Iris pigment epithelial cell (primary cell): ENCODE measurements around the gene MDFIC.
A peak's percentile ranks its signal among the peaks of the same experiment; 100 is the strongest.

Source experiments
- DNase-seq: peaks from one replicate; pipeline ENCODE4 v3.0.0-alpha.2; 2011; ENCODE audit warnings: low read depth

Gene MDFIC

DNA sequence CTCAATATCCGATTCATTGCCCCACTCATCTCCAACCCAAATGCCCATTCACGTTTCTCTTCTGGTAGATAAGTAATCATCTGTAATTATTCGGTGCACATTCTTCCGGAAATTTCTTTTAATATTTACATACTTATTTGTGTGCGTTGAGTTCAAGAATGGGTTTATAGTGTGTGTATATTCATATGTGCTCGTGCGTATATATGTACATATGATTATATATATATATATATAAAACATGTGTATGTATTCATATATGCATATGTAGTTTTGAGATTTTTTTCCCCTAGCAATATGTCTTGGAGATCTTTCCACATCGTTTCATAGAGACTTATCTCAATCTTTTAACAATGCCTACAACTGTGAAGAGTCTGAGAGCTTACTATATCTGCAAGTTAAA lies 118.2 kb downstream of the MDFIC start:
- no peak for DNase-seq

DNA sequence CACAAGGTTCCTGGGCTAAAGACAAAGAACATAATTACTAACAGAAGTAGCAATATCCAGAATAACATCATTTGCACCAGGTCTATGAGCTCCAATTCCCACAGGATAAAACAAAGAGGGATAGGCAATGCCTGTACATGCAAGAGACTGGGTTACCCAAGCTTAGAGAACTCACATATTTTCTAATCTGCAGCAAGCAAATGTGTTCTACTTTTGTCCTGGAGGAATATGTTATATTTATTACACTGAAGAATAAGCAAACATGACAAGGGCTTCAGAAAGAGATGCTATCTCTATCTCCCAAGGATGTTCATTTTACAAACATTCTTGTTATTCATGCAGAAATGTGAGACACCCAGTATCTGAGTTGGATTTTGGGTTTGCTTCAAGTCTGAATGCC lies 118.6 kb downstream of the MDFIC start:
- DNase-seq: no peak

- no peak for DNase-seq
Observed at GRCh38 chr7:115042596-115042995, 120.7 kb downstream of the MDFIC start.

DNA sequence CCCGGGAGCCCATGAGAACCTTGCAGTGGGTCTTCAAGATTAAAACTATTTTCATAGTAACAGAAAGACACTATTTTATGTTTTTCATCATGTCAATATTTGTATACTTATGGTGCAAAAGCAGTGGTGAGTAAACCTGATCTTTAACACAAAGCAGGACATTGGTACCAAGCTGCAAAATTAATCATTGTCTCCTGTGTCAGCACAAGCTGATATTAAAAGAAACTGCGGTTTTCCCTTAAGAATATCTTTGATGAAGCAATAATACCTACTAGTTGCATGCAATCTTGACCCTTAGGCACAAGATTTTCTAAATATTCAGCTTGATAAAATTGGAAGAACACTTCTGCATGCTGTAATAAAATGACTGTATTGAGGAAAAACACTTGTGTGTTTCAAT lies 121.7 kb downstream of the MDFIC start:
- no peak for DNase-seq

GRCh38 chr7:115044224-115044623 lies 122.3 kb downstream of the MDFIC start:
- no peak for DNase-seq

DNA sequence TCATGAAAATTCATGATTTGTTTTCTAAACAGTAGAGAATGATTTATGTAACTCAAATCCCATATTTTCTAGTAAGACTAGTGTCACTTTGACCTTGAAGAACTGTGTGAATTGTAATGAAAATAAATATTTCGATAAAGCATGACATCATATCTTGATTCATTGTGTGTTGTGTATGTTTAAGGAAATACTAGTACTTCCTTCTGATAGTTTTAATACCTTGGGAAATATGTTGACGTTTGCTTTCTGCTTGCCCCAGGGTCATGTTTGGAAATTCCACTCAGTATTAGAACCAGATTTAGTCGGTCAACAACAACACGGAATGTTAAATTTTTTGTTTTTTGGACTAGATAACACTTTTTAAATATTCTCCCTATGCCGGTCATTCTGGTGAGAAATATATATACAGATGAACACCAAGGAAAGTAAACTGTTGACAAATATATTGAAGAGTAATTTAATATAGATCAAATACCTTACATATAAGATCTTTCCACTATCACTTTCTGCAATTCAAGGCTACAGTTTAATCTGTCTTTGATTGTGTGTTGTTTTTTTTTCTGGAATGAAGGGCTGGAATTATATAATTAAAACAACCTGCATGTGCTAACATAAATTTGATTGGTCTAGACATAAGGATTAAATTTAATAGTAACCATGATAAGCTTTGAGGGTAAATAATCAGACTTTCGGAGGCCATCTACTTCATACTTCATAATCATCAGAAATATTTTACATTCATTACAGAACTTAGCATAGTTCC lies 126.2 kb downstream of the MDFIC start:
- peak; percentile 78 for DNase-seq

DNA sequence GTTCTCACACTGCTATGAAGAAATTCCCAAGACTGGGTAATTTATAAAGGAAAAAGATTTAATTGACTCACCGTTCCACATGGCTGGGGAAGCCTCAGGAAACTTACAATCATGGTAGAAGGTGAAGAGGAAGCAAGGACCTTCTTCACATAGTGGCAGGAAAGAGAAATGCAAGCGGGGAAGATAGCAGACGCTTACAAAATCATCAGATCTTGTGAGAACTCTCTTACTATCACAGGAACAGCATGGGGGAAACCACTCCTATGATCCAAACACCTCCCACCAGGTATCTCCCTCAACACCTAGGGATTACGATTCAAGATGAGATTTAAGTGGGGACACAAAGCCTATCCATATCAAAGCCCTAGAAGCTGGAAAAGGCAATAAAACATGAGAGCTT lies 130.8 kb downstream of the MDFIC start:
- no peak for DNase-seq

DNA sequence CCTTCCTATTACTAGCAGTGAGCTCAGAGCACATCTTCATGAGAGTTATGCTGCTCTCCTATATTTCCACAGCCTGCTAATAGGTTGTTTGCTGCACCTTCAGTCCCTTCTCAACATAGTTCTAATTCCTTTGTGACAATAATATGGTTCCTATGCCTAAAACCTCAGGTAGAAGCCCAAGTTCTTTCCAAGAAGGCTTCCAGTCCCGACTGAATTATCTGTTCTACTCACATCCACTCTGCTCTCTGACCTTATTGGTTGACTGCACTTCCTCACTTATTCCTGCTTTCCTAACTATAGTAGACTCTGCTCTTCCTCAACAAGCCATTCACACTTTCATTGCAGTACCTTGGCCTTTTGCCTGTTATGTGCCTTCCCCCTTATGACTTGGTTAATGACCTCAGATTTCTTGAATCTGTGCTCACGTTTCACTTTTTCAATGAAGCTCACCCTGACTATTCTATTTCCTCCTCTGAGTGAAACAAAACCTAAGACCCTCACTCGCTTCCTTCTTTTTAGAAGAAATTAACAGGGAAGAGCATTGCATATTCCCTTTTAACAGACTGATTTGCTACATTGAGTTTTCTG lies 132.7 kb downstream of the MDFIC start:
- no peak for DNase-seq

- DNase-seq: no peak
Observed at GRCh38 chr7:115056019-115056418, 134.1 kb downstream of the MDFIC start.

GRCh38 chr7:115058726-115059125 lies 136.8 kb downstream of the MDFIC start:
- DNase-seq: no peak

GRCh38 chr7:115059321-115059720 lies 137.4 kb downstream of the MDFIC start:
- DNase-seq: peak; percentile 39

GRCh38 chr7:115060095-115060870 lies 138.4 kb downstream of the MDFIC start:
- no peak for DNase-seq

DNA sequence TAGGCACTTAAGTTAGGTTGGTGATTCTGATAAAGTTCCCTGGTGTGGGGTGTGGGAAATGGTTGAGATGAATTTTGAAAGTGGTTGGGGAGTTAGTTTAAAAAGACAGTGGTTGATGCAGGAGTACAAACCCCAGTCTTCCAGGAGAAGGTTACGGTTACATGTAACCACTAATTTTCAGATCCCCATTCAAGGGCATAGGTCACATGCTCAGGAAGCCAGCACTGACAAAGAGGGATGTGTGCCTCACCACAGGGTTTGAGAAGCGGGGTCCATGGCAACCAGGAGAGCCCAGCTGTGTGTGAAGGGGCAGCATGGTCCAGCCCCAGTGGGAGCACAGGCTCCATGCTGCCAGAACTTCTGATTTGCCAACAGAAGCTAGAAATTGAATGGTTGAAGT lies 144.2 kb downstream of the MDFIC start:
- DNase-seq: no peak

- DNase-seq: no peak
Observed at GRCh38 chr7:115066634-115067033, 144.7 kb downstream of the MDFIC start.

- DNase-seq: peak; percentile 37
Observed at GRCh38 chr7:115068220-115068619, 146.3 kb downstream of the MDFIC start.
